Fibroblast of lung (primary cell): ENCODE data around the gene GLRB. TPM values are rescaled to one million over a fixed set of nuclear protein-coding genes. Genes with fewer than 3 reads are reported as not detected.

Source experiments
- DNase-seq, 2 donors: peaks; one replicate each; pipeline versions ENCODE4 v3.0.0 to v3.0.0-alpha.2; 2010; ENCODE audit warnings: low read depth in 2 of 2
- H2AFZ ChIP-seq: 2 replicates; pipeline ENCODE4 v1.5.1; 2012; ENCODE audit warnings: low read length, control low read depth, inconsistent platforms
- H3K27ac ChIP-seq: 2 replicates; pipeline ENCODE4 v1.5.1; 2011; ENCODE audit warnings: low read length, control low read depth; ENCODE audit not compliant: insufficient read depth
- H3K27me3 ChIP-seq: 2 replicates; pipeline ENCODE4 v1.5.1; 2011; ENCODE audit warnings: mild to moderate bottlenecking, low read length; ENCODE audit not compliant: control insufficient read depth, insufficient read depth
- H3K36me3 ChIP-seq: 2 replicates; pipeline ENCODE4 v1.5.1; 2011; ENCODE audit warnings: low read length; ENCODE audit not compliant: control insufficient read depth, insufficient read depth
- H3K4me1 ChIP-seq: 2 replicates; pipeline ENCODE4 v1.5.1; 2011; ENCODE audit warnings: low read length; ENCODE audit not compliant: control insufficient read depth, insufficient read depth; ENCODE audit errors: extremely low read depth
- H3K4me2 ChIP-seq: 2 replicates; pipeline ENCODE4 v1.5.1; 2011; ENCODE audit warnings: low read length, control low read depth; ENCODE audit not compliant: insufficient read depth; ENCODE audit errors: extremely low read depth
- H3K4me3 ChIP-seq, 4 experiments: fragments of 200-600 bp in 1 of 4; sonication (generic) in 1 of 4; replicated peaks in 1 of 4; 2 replicates each; pipeline ENCODE4 v1.5.1; 2011 to 2016; ENCODE audit warnings: low read length in 4 of 4, low read depth in 3 of 4, mild to moderate bottlenecking in 3 of 4, control low read depth in 2 of 4, inconsistent platforms in 1 of 4, mixed read lengths in 1 of 4; ENCODE audit not compliant: insufficient read depth in 1 of 4; ENCODE audit errors: control extremely low read depth in 1 of 4
- H3K79me2 ChIP-seq: 2 replicates; pipeline ENCODE4 v1.5.1; 2012; ENCODE audit warnings: mild to moderate bottlenecking, low read length, inconsistent platforms; ENCODE audit not compliant: control insufficient read depth, insufficient read depth
- H3K9ac ChIP-seq: 2 replicates; pipeline ENCODE4 v1.5.1; 2011; ENCODE audit warnings: mild to moderate bottlenecking, low read length, control low read depth; ENCODE audit not compliant: insufficient read depth
- H3K9me3 ChIP-seq: 2 replicates; pipeline ENCODE4 v1.5.1; 2012; ENCODE audit warnings: low read depth, low read length; ENCODE audit not compliant: control insufficient read depth, insufficient read depth
- H4K20me1 ChIP-seq: 2 replicates; pipeline ENCODE4 v1.5.1; 2011; ENCODE audit warnings: low read length; ENCODE audit not compliant: control insufficient read depth, insufficient read depth; ENCODE audit errors: extremely low read depth
- CTCF ChIP-seq, 2 donors: IDR thresholded peaks in 1 of 2; conservative IDR thresholded peaks in 1 of 2; 1 replicate in 1 of 2; 2 replicates in 1 of 2; pipeline ENCODE4 v1.5.1; 2011 to 2012; ENCODE audit warnings: low read length in 2 of 2, control low read depth in 1 of 2, inconsistent platforms in 1 of 2, low read depth in 1 of 2, mild to moderate bottlenecking in 1 of 2
- EZH2 ChIP-seq: IDR thresholded peaks from 2 replicates; pipeline ENCODE4 v1.5.1; 2012; ENCODE audit warnings: low read length, control low read depth, mild to moderate bottlenecking; ENCODE audit errors: missing control alignments
- polyA plus RNA-seq, 2 donors: library from polyadenylated mRNA; depleted of rRNA in 1 of 2; stranded (reverse) in 1 of 2; unstranded in 1 of 2; fragments of >200 nt; gene quantifications; 2 replicates each; pipeline ENCODE4 v1.2.1, GENCODE V29; 2011 to 2012; ENCODE audit warnings: missing spikeins in 1 of 2
- total RNA-seq: library from RNA; depleted of rRNA; stranded (reverse); fragments of >200 nt; gene quantifications from 2 replicates; pipeline ENCODE4 v1.2.1, GENCODE V29; 2014

GLRB gene
- total and polyA plus RNA-seq, 2 donors (not counting 1 experiment from before 2014, with no cell fraction given) = 10.3 to 25.9 TPM

- H4K20me1 ChIP-seq = no peaks in the 10 kb centered on the region
- H3K4me2 ChIP-seq = no peak overlapping the region
- no peak overlapping the region for H3K9ac ChIP-seq
- no peak for TF ChIP-seq CTCF (conservative IDR thresholded peaks at IDR 0.05 in 1 of 2, IDR thresholded peaks at IDR 0.05 in 1 of 2; ENCODE audit: low read depth in 1 of 2, low read length in 2 of 2)
- TF ChIP-seq EZH2 = no peak
- no peak overlapping the region for H3K4me3 ChIP-seq
- no peak overlapping the region for H2AFZ ChIP-seq
- H3K27ac ChIP-seq = no peak overlapping the region
- no peaks in the 10 kb centered on the region for H3K9me3 ChIP-seq
- no peaks in the 10 kb centered on the region for H3K36me3 ChIP-seq
- no peaks in the 10 kb centered on the region for H3K27me3 ChIP-seq
- DNase-seq = no peak
- no peaks in the 10 kb centered on the region for H3K4me1 ChIP-seq
- no peaks in the 10 kb centered on the region for H3K79me2 ChIP-seq
Observed at GRCh38 chr4:157196046-157196445, 120.1 kb downstream of the GLRB start.

- DNase-seq = no peak
- H3K4me2 ChIP-seq = no peak overlapping the region
- H3K79me2 ChIP-seq = no peaks in the 10 kb centered on the region
- H3K27me3 ChIP-seq = no peaks in the 10 kb centered on the region
- H3K27ac ChIP-seq = no peak overlapping the region
- TF ChIP-seq EZH2 (no peak), CTCF (conservative IDR thresholded peaks at IDR 0.05 in 1 of 2, IDR thresholded peaks at IDR 0.05 in 1 of 2; ENCODE audit: low read depth in 1 of 2, low read length in 2 of 2) (peak; percentile 25 to 34)
- H3K36me3 ChIP-seq = no peaks in the 10 kb centered on the region
- no peaks in the 10 kb centered on the region for H3K4me1 ChIP-seq
- H3K9me3 ChIP-seq = no peaks in the 10 kb centered on the region
- no peaks in the 10 kb centered on the region for H4K20me1 ChIP-seq
- H3K4me3 ChIP-seq = no peak overlapping the region
- no peak overlapping the region for H3K9ac ChIP-seq
- no peak overlapping the region for H2AFZ ChIP-seq
Observed at GRCh38 chr4:157204634-157205244, 128.8 kb downstream of the GLRB start.

GRCh38 chr4:157217708-157218107 is 141.8 kb downstream of the GLRB start:
- H3K27ac ChIP-seq = no peak overlapping the region
- no peak overlapping the region for H3K9ac ChIP-seq
- no peaks in the 10 kb centered on the region for H3K36me3 ChIP-seq
- DNase-seq = peak; percentile 15 to 42
- H3K27me3 ChIP-seq = peaks cover 22% of the 10 kb centered on the region
- H3K4me3 ChIP-seq = no peak overlapping the region
- H3K4me2 ChIP-seq = no peak overlapping the region
- H2AFZ ChIP-seq = no peak overlapping the region
- no peaks in the 10 kb centered on the region for H3K79me2 ChIP-seq
- H3K9me3 ChIP-seq = no peaks in the 10 kb centered on the region
- no peaks in the 10 kb centered on the region for H3K4me1 ChIP-seq
- no peak for TF ChIP-seq EZH2
- TF ChIP-seq CTCF (conservative IDR thresholded peaks at IDR 0.05 in 1 of 2, IDR thresholded peaks at IDR 0.05 in 1 of 2; ENCODE audit: low read depth in 1 of 2, low read length in 2 of 2) = peak; percentile 42 to 61
- H4K20me1 ChIP-seq = no peaks in the 10 kb centered on the region
